Measurements from ENCODE around the gene PPM1F.
"Not testable (repeated sequence)": the region's sequence is repeated elsewhere in the genome, so short reads cannot be mapped to it uniquely, and the experiment has no call there.

DNA sequence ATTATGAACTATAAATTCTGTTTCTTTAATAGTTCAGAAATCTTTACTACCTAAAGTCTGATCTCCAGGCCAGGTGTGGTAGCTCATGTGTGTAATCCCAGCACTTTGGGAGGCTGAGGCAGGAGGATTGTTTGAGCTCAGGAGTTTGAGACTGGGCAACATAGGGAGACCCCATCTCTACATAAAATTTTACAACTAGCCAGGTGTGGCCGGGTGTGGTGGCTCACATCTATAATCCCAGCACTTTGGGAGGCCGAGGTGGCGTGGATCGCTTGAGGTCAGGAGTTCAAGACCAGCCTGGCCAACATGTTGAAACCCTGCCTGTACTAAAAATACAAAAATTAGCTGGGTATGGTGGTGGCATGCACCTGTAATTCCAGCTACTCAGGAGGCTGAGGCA is 79.9 kb downstream of the PPM1F start:
- TF ChIP-seq FOXP2 (optimal IDR thresholded peaks at IDR 0.05; ENCODE audit: control extremely low read depth, extremely low read length, insufficient read depth); POLR2AphosphoS5 (IDR thresholded peaks at IDR 0.05; ENCODE audit: borderline replicate concordance, low read depth, low read length): not testable (repeated sequence)

All from SK-N-MC (cell line).